Large intestine (tissue), 3 donors: ENCODE data around the gene PRDX2. TPM values are rescaled to one million over a fixed set of nuclear protein-coding genes. Genes with fewer than 3 reads are reported as not detected.

Experiments used
- DNase-seq, 2 donors: peaks; one replicate each; pipeline versions ENCODE4 v3.0.0 to v3.0.0-alpha.2; 2013
- H3K27ac ChIP-seq: one replicate; pipeline ENCODE4 v1.5.1; 2013; ENCODE audit warnings: low read length
- H3K27me3 ChIP-seq: 2 replicates; pipeline ENCODE4 v1.6.1; 2013; ENCODE audit warnings: low read length; ENCODE audit not compliant: control insufficient read depth, insufficient read depth
- H3K36me3 ChIP-seq: 2 replicates; pipeline ENCODE4 v1.6.1; 2013; ENCODE audit warnings: low read length; ENCODE audit not compliant: control insufficient read depth, insufficient read depth
- H3K4me1 ChIP-seq: one replicate; pipeline ENCODE4 v1.6.1; 2013; ENCODE audit warnings: low read length; ENCODE audit not compliant: control insufficient read depth, insufficient read depth
- H3K4me3 ChIP-seq: one replicate; pipeline ENCODE4 v1.5.1; 2013; ENCODE audit warnings: low read length
- H3K9me3 ChIP-seq: one replicate; pipeline ENCODE4 v1.6.1; 2013; ENCODE audit warnings: mild to moderate bottlenecking, low read depth, low read length, moderate library complexity; ENCODE audit not compliant: control insufficient read depth
- WGBS: methylation state at CpG from one replicate; pipeline ENCODE4 v1.1.5; 2013; ENCODE audit warnings: low lambda C conversion rate; ENCODE audit not compliant: insufficient coverage; 5-methylcytosine and 5-hydroxymethylcytosine counted together
- polyA plus RNA-seq: library from polyadenylated mRNA; unstranded; fragments of 120-200 nt; gene quantifications from one replicate; pipeline ENCODE4 v1.2.1, GENCODE V29; 2013

PRDX2 gene
- polyA plus RNA-seq, 1 donor: 271 TPM

GRCh38 chr19:12792853-12793289 lies 8.7 kb downstream of the PRDX2 start:
- peak overlapping the region; percentile 99 for H3K27ac ChIP-seq
- no peaks in the 10 kb centered on the region for H3K27me3 ChIP-seq
- peak overlapping the region; percentile 94 for H3K4me3 ChIP-seq
- H3K4me1 ChIP-seq: peaks cover 50% of the 10 kb centered on the region
- no peaks in the 10 kb centered on the region for H3K9me3 ChIP-seq
- peaks cover 6% of the 10 kb centered on the region for H3K36me3 ChIP-seq
- DNase-seq: no peak
- WGBS: no CpG with 5 or more reads among the region's 22 CpGs

DNA sequence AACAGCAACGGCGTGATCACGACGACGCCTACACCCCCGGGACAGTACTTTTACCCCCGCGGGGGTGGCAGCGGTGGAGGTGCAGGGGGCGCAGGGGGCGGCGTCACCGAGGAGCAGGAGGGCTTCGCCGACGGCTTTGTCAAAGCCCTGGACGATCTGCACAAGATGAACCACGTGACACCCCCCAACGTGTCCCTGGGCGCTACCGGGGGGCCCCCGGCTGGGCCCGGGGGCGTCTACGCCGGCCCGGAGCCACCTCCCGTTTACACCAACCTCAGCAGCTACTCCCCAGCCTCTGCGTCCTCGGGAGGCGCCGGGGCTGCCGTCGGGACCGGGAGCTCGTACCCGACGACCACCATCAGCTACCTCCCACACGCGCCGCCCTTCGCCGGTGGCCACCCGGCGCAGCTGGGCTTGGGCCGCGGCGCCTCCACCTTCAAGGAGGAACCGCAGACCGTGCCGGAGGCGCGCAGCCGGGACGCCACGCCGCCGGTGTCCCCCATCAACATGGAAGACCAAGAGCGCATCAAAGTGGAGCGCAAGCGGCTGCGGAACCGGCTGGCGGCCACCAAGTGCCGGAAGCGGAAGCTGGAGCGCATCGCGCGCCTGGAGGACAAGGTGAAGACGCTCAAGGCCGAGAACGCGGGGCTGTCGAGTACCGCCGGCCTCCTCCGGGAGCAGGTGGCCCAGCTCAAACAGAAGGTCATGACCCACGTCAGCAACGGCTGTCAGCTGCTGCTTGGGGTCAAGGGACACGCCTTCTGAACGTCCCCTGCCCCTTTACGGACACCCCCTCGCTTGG lies 9.3 kb downstream of the PRDX2 start:
- H3K27me3 ChIP-seq: no peaks in the 10 kb centered on the region
- peaks cover 55% of the 10 kb centered on the region for H3K4me1 ChIP-seq
- H3K9me3 ChIP-seq: no peaks in the 10 kb centered on the region
- H3K36me3 ChIP-seq: peaks cover 4% of the 10 kb centered on the region
- DNase-seq: peak in 1 of 2 donors; percentile 71
- H3K4me3 ChIP-seq: peak overlapping the region; percentile 94
- peak overlapping the region; percentile 99 for H3K27ac ChIP-seq
- no CpG with 5 or more reads among the region's 84 CpGs for WGBS

GRCh38 chr19:12791345-12792050 lies 10.1 kb downstream of the PRDX2 start, which contains the start of gene JUNB:
Gene JUNB, plus strand, starts transcription at chr19:12791486. Its CDS starts 286 bp downstream, at chr19:12791772.
- Histone ChIP-seq H3K36me3 (no peaks in the 10 kb centered on the region), H3K4me1 (peaks cover 60% of the 10 kb centered on the region), H3K9me3 (no peaks in the 10 kb centered on the region), H3K27me3 (no peaks in the 10 kb centered on the region), H3K4me3 (peak within 1 kb of the TSS; percentile 94), H3K27ac (peak within 1 kb of the TSS; percentile 99)
- peak; percentile 98 to 99 for DNase-seq
- no CpG with 5 or more reads among the region's 73 CpGs for WGBS

- Histone ChIP-seq H3K9me3 (no peaks in the 10 kb centered on the region), H3K4me3 (peak overlapping the region; percentile 94), H3K4me1 (peaks cover 60% of the 10 kb centered on the region), H3K27ac (peak overlapping the region; percentile 99), H3K36me3 (no peaks in the 10 kb centered on the region), H3K27me3 (no peaks in the 10 kb centered on the region)
- DNase-seq: peak in 1 of 2 donors; percentile 58
- 0% methylated on average over 2 of the region's 22 CpGs for WGBS
Observed at GRCh38 chr19:12790628-12791344, 10.8 kb downstream of the PRDX2 start.

DNA sequence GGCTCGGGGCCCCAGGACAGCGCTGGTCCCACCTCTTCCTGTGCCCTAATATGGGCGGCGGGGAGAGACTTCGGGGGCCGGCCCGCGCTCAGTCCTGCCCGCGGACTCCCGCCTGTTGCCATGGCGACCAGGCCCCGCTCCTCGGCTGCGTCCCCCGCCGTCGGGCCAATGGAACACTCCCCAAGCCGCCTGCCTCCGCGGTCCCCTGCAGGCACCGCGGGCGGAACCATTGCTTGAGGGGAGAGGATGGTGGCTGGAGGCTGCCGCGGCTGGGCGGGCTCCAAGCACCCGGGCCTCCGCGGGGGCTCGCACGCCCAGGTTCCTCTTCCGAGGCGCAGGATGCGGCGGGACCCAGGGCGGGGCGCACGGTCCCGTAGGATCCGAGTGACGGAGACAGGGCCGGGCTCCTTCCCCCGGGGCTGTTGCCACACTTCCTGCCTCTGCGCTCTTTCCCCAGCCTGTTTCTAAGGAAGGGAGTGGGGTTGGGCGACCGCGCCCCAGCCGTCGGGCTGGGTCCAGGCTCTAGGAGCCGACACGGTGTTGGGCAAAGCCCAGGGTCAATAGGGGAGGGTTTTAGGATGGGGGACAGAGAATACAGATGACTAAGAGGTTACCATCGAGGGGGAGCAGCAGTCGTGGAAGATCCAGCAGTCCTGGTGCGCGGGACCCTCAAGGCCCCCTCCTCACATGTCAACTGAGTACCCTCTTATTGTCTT lies 11.5 kb downstream of the PRDX2 start:
- no CpG with 5 or more reads among the region's 56 CpGs for WGBS
- H3K9me3 ChIP-seq: no peaks in the 10 kb centered on the region
- H3K36me3 ChIP-seq: no peaks in the 10 kb centered on the region
- peak overlapping the region; percentile 99 for H3K27ac ChIP-seq
- no peaks in the 10 kb centered on the region for H3K27me3 ChIP-seq
- peaks cover 62% of the 10 kb centered on the region for H3K4me1 ChIP-seq
- H3K4me3 ChIP-seq: peak overlapping the region; percentile 94
- DNase-seq: peak; percentile 98 to 99

DNA sequence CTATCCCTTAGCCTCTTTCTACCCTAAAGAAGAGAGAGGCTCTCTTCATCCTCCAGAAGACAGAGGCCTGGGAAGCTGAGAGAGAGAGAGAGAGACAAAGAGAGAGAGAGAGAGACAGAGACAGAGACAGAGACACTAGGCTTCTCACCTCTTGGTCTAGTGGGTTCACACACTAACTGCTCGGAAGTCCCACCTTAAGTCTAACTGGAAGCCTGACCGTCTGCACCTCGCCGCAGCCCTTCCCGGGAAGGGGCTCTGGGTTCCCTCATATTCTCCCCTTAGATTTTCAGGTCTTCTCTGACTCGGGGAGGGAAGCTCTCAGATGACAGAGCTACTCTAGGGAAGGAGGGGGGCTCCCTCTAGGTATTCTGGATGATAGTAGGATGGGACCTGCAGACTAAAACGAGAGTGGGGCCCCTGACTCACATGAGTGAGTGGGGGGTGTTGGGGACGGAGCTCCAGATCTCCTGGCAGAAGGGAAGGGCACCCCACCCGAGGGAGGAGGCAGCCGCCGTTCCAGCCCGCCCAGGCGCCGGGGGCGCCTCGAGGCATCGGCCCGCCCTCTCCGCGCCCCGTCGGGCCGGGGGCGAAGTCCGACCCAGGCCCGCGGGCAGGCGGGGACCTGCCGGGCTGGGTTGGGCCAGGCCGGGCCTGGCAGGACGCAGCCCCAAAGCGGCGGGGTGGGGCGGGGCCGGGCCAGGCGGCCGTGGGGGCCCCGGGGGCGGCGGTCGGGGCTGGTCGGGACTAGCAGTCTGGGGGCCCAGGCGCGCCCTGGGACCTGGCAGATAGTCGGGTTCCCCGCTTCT lies 12.3 kb downstream of the PRDX2 start:
- no peaks in the 10 kb centered on the region for H3K9me3 ChIP-seq
- WGBS: no CpG with 5 or more reads among the region's 46 CpGs
- peak overlapping the region; percentile 100 for H3K27ac ChIP-seq
- peaks cover 63% of the 10 kb centered on the region for H3K4me1 ChIP-seq
- no peaks in the 10 kb centered on the region for H3K27me3 ChIP-seq
- DNase-seq: no peak
- H3K4me3 ChIP-seq: peak overlapping the region; percentile 94
- no peaks in the 10 kb centered on the region for H3K36me3 ChIP-seq

GRCh38 chr19:12788682-12789097 lies 12.9 kb downstream of the PRDX2 start:
- Histone ChIP-seq H3K27ac (peak overlapping the region; percentile 100), H3K4me1 (peaks cover 65% of the 10 kb centered on the region), H3K27me3 (no peaks in the 10 kb centered on the region), H3K4me3 (peak overlapping the region; percentile 61), H3K36me3 (no peaks in the 10 kb centered on the region), H3K9me3 (no peaks in the 10 kb centered on the region)
- DNase-seq: peak; percentile 86 to 93
- no CpG with 5 or more reads among the region's 12 CpGs for WGBS

DNA sequence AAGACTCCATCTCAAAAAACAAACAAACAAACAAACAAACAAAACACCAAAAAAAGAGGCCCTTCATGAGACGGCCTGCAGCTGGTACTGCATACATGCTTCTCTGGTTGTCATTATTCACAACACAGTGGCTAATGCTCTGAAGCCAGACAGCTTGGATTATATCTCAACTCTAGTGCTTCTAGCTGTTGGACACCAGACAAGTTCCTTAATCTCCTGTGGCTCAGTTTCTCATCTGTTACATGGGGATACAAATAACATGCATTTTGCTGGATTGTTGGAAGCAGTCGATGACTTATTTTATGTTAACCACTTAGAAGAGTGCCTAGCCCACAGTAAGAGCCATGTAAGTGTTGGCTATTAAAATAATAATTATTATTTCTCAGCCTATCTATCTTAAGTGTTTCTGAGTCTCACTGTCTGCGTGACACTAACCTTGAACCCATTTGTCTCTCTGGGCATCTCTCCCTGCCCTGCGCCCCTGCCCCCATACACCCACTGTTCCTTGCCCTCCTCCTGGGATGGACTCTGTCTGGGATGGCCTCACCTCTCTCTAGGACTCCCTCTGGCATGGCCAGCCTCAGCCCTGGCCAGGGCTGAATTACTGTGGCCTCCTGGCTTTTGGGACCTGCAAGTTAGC lies 13.4 kb downstream of the PRDX2 start:
- H3K4me1 ChIP-seq: peaks cover 70% of the 10 kb centered on the region

GRCh38 chr19:12787458-12787857 lies 14.1 kb downstream of the PRDX2 start:
- H3K9me3 ChIP-seq: no peaks in the 10 kb centered on the region
- H3K36me3 ChIP-seq: no peaks in the 10 kb centered on the region
- peaks cover 74% of the 10 kb centered on the region for H3K4me1 ChIP-seq
- H3K27me3 ChIP-seq: no peaks in the 10 kb centered on the region
- WGBS: 80% methylated on average over 1 of the region's 10 CpGs
- H3K4me3 ChIP-seq: no peak overlapping the region
- peak overlapping the region; percentile 100 for H3K27ac ChIP-seq
- DNase-seq: no peak

More for the DNA sequence above, 13.4 kb downstream of the PRDX2 start:
- peak overlapping the region; percentile 100 for H3K27ac ChIP-seq
- no peaks in the 10 kb centered on the region for H3K27me3 ChIP-seq
- peak overlapping the region; percentile 61 for H3K4me3 ChIP-seq
- DNase-seq: peak in 1 of 2 donors; percentile 35
- no peaks in the 10 kb centered on the region for H3K36me3 ChIP-seq
- WGBS: no CpG with 5 or more reads among the region's 4 CpGs
- no peaks in the 10 kb centered on the region for H3K9me3 ChIP-seq
